IMR-90 (cell line): Measurements from ENCODE around the gene H6PD. TPM values are rescaled to one million over a fixed set of nuclear protein-coding genes. Genes with fewer than 3 reads are reported as not detected.

Source experiments
- ATAC-seq: fragments of 200-7000 bp; cut with Tn5 transposase; 2 replicates; pipeline ENCODE4 v1.9.1; 2020; ENCODE audit warnings: low read depth, mild to moderate bottlenecking, moderate library complexity
- BruUV-seq: library from RNA; stranded (reverse); fragments of 400-500 nt; replicated peaks from 2 replicates; lab custom pipeline; 2021; lab: Mats Ljungman, UMichigan
- CTCF ChIA-PET: fragments of 300-600 bp; formaldehyde crosslinking; extraction: SDS; loops from one replicate; lab custom pipeline; 2021; ENCODE audit warnings: antibody characterized with exemption; lab: Yijun Ruan, JAX
- POLR2A ChIA-PET: fragments of 300-600 bp; sonication (Branson Sonifier 250); formaldehyde crosslinking; loops from one replicate; lab custom pipeline; 2022; ENCODE audit warnings: antibody characterized with exemption; ENCODE audit not compliant: unreplicated experiment; lab: Charles Lee
- DNase-seq: peaks from one replicate; pipeline ENCODE4 v3.0.0; 2013
- H2AFZ ChIP-seq: replicated peaks from 2 replicates; pipeline ENCODE3; 2013; ENCODE audit warnings: low read length, mild to moderate bottlenecking; ENCODE audit not compliant: poor library complexity
- H2AK5ac ChIP-seq: 2 replicates; pipeline ENCODE4 v1.6.1; 2013; ENCODE audit warnings: low read depth, low read length, inconsistent platforms
- H2AK9ac ChIP-seq: replicated peaks from 2 replicates; pipeline ENCODE3; 2013; ENCODE audit warnings: mild to moderate bottlenecking, low read depth, low read length, moderate library complexity; ENCODE audit not compliant: poor library complexity
- H2BK120ac ChIP-seq: 2 replicates; pipeline ENCODE4 v1.6.1; 2013; ENCODE audit warnings: low read depth, low read length, inconsistent platforms
- H2BK15ac ChIP-seq: 3 replicates; pipeline ENCODE4 v1.6.1; 2013; ENCODE audit warnings: low read depth, low read length, inconsistent platforms
- H2BK20ac ChIP-seq: 2 replicates; pipeline ENCODE4 v1.6.1; 2013; ENCODE audit warnings: low read depth, mild to moderate bottlenecking, inconsistent platforms, low read length, moderate library complexity
- H2BK5ac ChIP-seq: 2 replicates; pipeline ENCODE4 v1.6.1; 2013; ENCODE audit warnings: mild to moderate bottlenecking, low read depth, low read length, inconsistent platforms; ENCODE audit not compliant: poor library complexity, severe bottlenecking
- H3K14ac ChIP-seq: replicated peaks from 2 replicates; pipeline ENCODE4 v1.6.1; 2013; ENCODE audit warnings: low read depth, low read length, inconsistent platforms
- H3K18ac ChIP-seq: 2 replicates; pipeline ENCODE4 v1.6.1; 2013; ENCODE audit warnings: low read depth, low read length, control low read depth
- H3K23ac ChIP-seq: 2 replicates; pipeline ENCODE4 v1.6.1; 2013; ENCODE audit warnings: low read depth, low read length, inconsistent platforms
- H3K27ac ChIP-seq: 2 replicates; pipeline ENCODE4 v1.5.1; 2013; ENCODE audit warnings: mild to moderate bottlenecking, control low read depth, low read length; ENCODE audit not compliant: insufficient read depth
- H3K27me3 ChIP-seq: 2 replicates; pipeline ENCODE4 v1.6.1; 2013; ENCODE audit warnings: low read length; ENCODE audit not compliant: control insufficient read depth, insufficient read depth
- H3K36me3 ChIP-seq: 2 replicates; pipeline ENCODE4 v1.6.1; 2013; ENCODE audit warnings: low read length, mixed read lengths; ENCODE audit not compliant: control insufficient read depth, insufficient read depth
- H3K4ac ChIP-seq: 2 replicates; pipeline ENCODE4 v1.6.1; 2013; ENCODE audit warnings: low read depth, low read length, inconsistent platforms
- H3K4me1 ChIP-seq: 2 replicates; pipeline ENCODE4 v1.6.1; 2013; ENCODE audit warnings: low read length, mixed read lengths; ENCODE audit not compliant: control insufficient read depth, insufficient read depth
- H3K4me2 ChIP-seq: 2 replicates; pipeline ENCODE4 v1.6.1; 2013; ENCODE audit warnings: low read depth, mild to moderate bottlenecking, control low read depth, low read length, moderate library complexity
- H3K4me3 ChIP-seq: 2 replicates; pipeline ENCODE4 v1.5.1; 2013; ENCODE audit warnings: low read depth, mild to moderate bottlenecking, control low read depth, low read length, moderate library complexity; ENCODE audit not compliant: insufficient read depth
- H3K56ac ChIP-seq: 2 replicates; pipeline ENCODE4 v1.6.1; 2013; ENCODE audit warnings: low read length, inconsistent platforms; ENCODE audit not compliant: insufficient read depth; ENCODE audit errors: extremely low read depth
- H3K79me1 ChIP-seq, 2 experiments: 2 replicates each; pipeline ENCODE4 v1.6.1; 2013; ENCODE audit warnings: low read length in 2 of 2, inconsistent platforms in 1 of 2, low read depth in 1 of 2
- H3K9ac ChIP-seq: 2 replicates; pipeline ENCODE4 v1.6.1; 2013; ENCODE audit warnings: low read depth, low read length, control low read depth
- H3K9me1 ChIP-seq: 2 replicates; pipeline ENCODE4 v1.6.1; 2013; ENCODE audit warnings: low read length, inconsistent platforms; ENCODE audit not compliant: insufficient read depth
- H3K9me3 ChIP-seq: 2 replicates; pipeline ENCODE4 v1.6.1; 2013; ENCODE audit warnings: low read length; ENCODE audit not compliant: control insufficient read depth, insufficient read depth
- H4K20me1 ChIP-seq: 2 replicates; pipeline ENCODE4 v1.6.1; 2013; ENCODE audit warnings: low read length, inconsistent platforms; ENCODE audit not compliant: insufficient read depth
- H4K5ac ChIP-seq: 2 replicates; pipeline ENCODE4 v1.6.1; 2013; ENCODE audit warnings: mild to moderate bottlenecking, low read depth, low read length, control low read depth
- H4K8ac ChIP-seq, 2 experiments: 2 replicates each; pipeline ENCODE4 v1.6.1; 2013; ENCODE audit warnings: low read depth in 2 of 2, low read length in 2 of 2, control low read depth in 1 of 2, inconsistent platforms in 1 of 2
- H4K91ac ChIP-seq: 2 replicates; pipeline ENCODE4 v1.6.1; 2013; ENCODE audit warnings: low read depth, low read length, inconsistent platforms; ENCODE audit not compliant: insufficient read depth
- BHLHE40 ChIP-seq: fragments of 150-350 bp; IDR thresholded peaks from 2 replicates; pipeline ENCODE4 v1.6.1; 2016; ENCODE audit warnings: mild to moderate bottlenecking, low read depth, low read length
- CEBPB ChIP-seq: IDR thresholded peaks from 2 replicates; pipeline ENCODE4 v1.6.1; 2012; ENCODE audit warnings: low read depth, low read length, improper control_type of control experiment
- CHD1 ChIP-seq: IDR thresholded peaks from 2 replicates; pipeline ENCODE4 v1.6.1; 2012; ENCODE audit warnings: low read depth, low read length, improper control_type of control experiment
- FOS ChIP-seq: fragments of 150-350 bp; IDR thresholded peaks from 2 replicates; pipeline ENCODE4 v1.6.1; 2016; ENCODE audit warnings: low read depth, low read length
- MAFK ChIP-seq: IDR thresholded peaks from 2 replicates; pipeline ENCODE4 v1.6.1; 2012; ENCODE audit warnings: low read depth, low read length, improper control_type of control experiment
- MAZ ChIP-seq: IDR thresholded peaks from 2 replicates; pipeline ENCODE4 v1.6.1; 2012; ENCODE audit warnings: low read depth, mild to moderate bottlenecking, low read length, improper control_type of control experiment, moderate library complexity, borderline replicate concordance
- MXI1 ChIP-seq: IDR thresholded peaks from 2 replicates; pipeline ENCODE4 v1.6.1; 2012; ENCODE audit warnings: low read depth, mild to moderate bottlenecking, low read length, moderate library complexity, borderline replicate concordance
- NFE2L2 ChIP-seq: fragments of 150-350 bp; IDR thresholded peaks from 2 replicates; pipeline ENCODE4 v1.6.1; 2016; ENCODE audit warnings: low read depth, mild to moderate bottlenecking, low read length
- POLR2A ChIP-seq: IDR thresholded peaks from 2 replicates; pipeline ENCODE4 v1.6.1; 2012; ENCODE audit warnings: mild to moderate bottlenecking, low read depth, low read length
- RAD21 ChIP-seq: IDR thresholded peaks from 2 replicates; pipeline ENCODE4 v1.6.1; 2012; ENCODE audit warnings: low read length, improper control_type of control experiment
- RCOR1 ChIP-seq: IDR thresholded peaks from 2 replicates; pipeline ENCODE4 v1.6.1; 2012; ENCODE audit warnings: mild to moderate bottlenecking, low read length, improper control_type of control experiment; ENCODE audit not compliant: insufficient replicate concordance
- RFX5 ChIP-seq: IDR thresholded peaks from 2 replicates; pipeline ENCODE4 v1.8.0; 2012; ENCODE audit warnings: low read depth, mild to moderate bottlenecking, low read length, moderate library complexity
- SMC3 ChIP-seq: fragments of 150-350 bp; IDR thresholded peaks from 2 replicates; pipeline ENCODE4 v1.6.1; 2016; ENCODE audit warnings: low read depth, mild to moderate bottlenecking, antibody characterized with exemption, low read length, moderate library complexity
- WGBS, 2 experiments: methylation state at CpG; one replicate each; pipeline versions ENCODE4 v1.1.5 to v1.1.7; 2013; ENCODE audit warnings: missing lambda C conversion rate in 2 of 2; ENCODE audit not compliant: insufficient read length in 1 of 2; ENCODE audit errors: extremely low coverage in 2 of 2; 5-methylcytosine and 5-hydroxymethylcytosine counted together
- dilution Hi-C: fragments of 300-500 bp; cut with HindIII; formaldehyde crosslinking; loops from one replicate; pipeline ENCODE4 v1.14.3; 2018; ENCODE audit warnings: low sequenced_read_pairs; ENCODE audit not compliant: unreplicated experiment
- in situ Hi-C: fragments of 300-500 bp; cut with MboI; formaldehyde crosslinking; loops from 3 replicates; pipeline ENCODE4 v1.14.3; 2019; ENCODE audit warnings: low sequenced_read_pairs, inconsistent platforms, mixed read lengths
- intact Hi-C: fragments of 100-400 bp; cut with micrococcal nuclease; formaldehyde crosslinking; loops from 2 replicates; pipeline ENCODE4 v1.10.0; 2022
- polyA plus RNA-seq, 3 experiments: library from polyadenylated mRNA; depleted of rRNA; stranded (reverse); fragments of >200 nt; gene quantifications; 2 replicates each; pipeline ENCODE4 v1.2.3, GENCODE V29; 2012; ENCODE audit warnings: low replicate concordance in 1 of 3
- total RNA-seq: library from RNA; depleted of rRNA; stranded (reverse); fragments of >200 nt; gene quantifications from 2 replicates; pipeline ENCODE4 v1.2.3, GENCODE V29; 2012
- TF ChIP-seq, protein P1 (sequence below): fragments of 150-350 bp; IDR thresholded peaks from 2 replicates; pipeline ENCODE4 v1.6.1; 2016; ENCODE audit warnings: low read depth, mild to moderate bottlenecking, low read length, moderate library complexity, borderline replicate concordance
- TF ChIP-seq, protein P2 (sequence below): fragments of 150-350 bp; IDR thresholded peaks from 2 replicates; pipeline ENCODE4 v1.6.1; 2017; ENCODE audit warnings: mild to moderate bottlenecking, antibody characterized with exemption, low read length, low read depth
- TF ChIP-seq, protein P3 (sequence below): conservative IDR thresholded peaks from 2 replicates; pipeline ENCODE4 v1.5.1; 2012; ENCODE audit warnings: mild to moderate bottlenecking, low read depth, low read length, improper control_type of control experiment

Gene H6PD
- total and polyA plus RNA-seq, 2 of the 4 experiments (the other 2 are of a cell fraction), result 9.3 to 22.1 TPM

DNA sequence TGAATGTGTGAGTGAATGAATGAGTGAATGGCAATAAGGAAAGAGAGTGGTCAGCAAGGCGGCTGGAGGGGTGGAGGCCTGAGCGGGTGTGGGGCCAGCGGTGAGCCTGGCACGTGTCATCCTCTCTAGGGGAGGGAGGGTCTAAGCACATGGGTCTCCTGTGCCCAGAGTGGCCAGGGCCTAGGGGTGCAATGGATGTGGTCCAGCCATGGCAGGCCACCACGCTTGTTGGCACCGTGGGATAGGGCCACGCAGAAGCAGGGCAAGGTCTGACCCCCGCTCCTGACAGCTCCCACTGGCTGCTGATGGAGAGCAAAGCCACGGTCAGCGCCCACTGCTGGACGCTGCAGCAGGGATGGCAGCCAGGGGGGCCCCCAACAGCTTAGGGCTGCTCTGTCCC lies 38.6 kb downstream of the H6PD start:
- intact Hi-C loops (no loop called here), dilution Hi-C loops (no loop called here), in situ Hi-C loops (loop anchor here (10.0 kb wide), 1 partner anchor 302 kb away; no protein-coding TSS in a partner anchor)
- Histone ChIP-seq H2AK9ac (no peak overlapping the region), H4K8ac (no peak overlapping the region), H4K91ac (no peak overlapping the region), H3K9me1 (peaks cover 9% of the 10 kb centered on the region), H3K27ac (no peak overlapping the region), H3K4me2 (no peak overlapping the region), H2BK5ac (no peak overlapping the region), H3K4ac (no peak overlapping the region), H3K18ac (no peak overlapping the region), H2BK120ac (no peak overlapping the region), H3K9ac (no peak overlapping the region), H2BK20ac (no peak overlapping the region), H3K79me1 (0 out of 4 replicates have a peak, but pooled peaks cover 0 to 5% of the 10 kb centered on the region in 2 experiments), H3K56ac (no peak overlapping the region), H4K20me1 (no peaks in the 10 kb centered on the region), H3K36me3 (peaks cover 2% of the 10 kb centered on the region; the same call in 1 of the 2 replicates), H3K4me1 (peaks cover 11% of the 10 kb centered on the region), H2AFZ (no peak overlapping the region), H3K23ac (no peak overlapping the region), H3K27me3 (no peaks in the 10 kb centered on the region), H3K14ac (no peak overlapping the region), H2AK5ac (0 out of 2 replicates have a peak overlapping the region, but pooled peaks have one; percentile 21), H2BK15ac (no peak overlapping the region), H4K5ac (no peak overlapping the region), H3K4me3 (no peak overlapping the region), H3K9me3 (no peaks in the 10 kb centered on the region)
- CTCF ChIA-PET, result interaction anchor here (1.0 to 1.1 kb wide), 2 partner anchors 16 to 18 kb away, joined by 3 to 4 read pairs; no protein-coding TSS in a partner anchor
- TF ChIP-seq CHD1 (no peak), NFE2L2 (no peak), POLR2A (no peak), MXI1 (no peak), SMC3 (no peak), MAZ (no peak), RFX5 (no peak), FOS (no peak), BHLHE40 (no peak), CEBPB (no peak), MAFK (no peak), RCOR1 (no peak), RAD21 (no peak)
- TF ChIP-seq, protein P1, sequence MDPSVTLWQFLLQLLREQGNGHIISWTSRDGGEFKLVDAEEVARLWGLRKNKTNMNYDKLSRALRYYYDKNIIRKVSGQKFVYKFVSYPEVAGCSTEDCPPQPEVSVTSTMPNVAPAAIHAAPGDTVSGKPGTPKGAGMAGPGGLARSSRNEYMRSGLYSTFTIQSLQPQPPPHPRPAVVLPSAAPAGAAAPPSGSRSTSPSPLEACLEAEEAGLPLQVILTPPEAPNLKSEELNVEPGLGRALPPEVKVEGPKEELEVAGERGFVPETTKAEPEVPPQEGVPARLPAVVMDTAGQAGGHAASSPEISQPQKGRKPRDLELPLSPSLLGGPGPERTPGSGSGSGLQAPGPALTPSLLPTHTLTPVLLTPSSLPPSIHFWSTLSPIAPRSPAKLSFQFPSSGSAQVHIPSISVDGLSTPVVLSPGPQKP, result no peak
- TF ChIP-seq, protein P2, sequence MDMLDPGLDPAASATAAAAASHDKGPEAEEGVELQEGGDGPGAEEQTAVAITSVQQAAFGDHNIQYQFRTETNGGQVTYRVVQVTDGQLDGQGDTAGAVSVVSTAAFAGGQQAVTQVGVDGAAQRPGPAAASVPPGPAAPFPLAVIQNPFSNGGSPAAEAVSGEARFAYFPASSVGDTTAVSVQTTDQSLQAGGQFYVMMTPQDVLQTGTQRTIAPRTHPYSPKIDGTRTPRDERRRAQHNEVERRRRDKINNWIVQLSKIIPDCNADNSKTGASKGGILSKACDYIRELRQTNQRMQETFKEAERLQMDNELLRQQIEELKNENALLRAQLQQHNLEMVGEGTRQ, result no peak
- TF ChIP-seq, protein P3, sequence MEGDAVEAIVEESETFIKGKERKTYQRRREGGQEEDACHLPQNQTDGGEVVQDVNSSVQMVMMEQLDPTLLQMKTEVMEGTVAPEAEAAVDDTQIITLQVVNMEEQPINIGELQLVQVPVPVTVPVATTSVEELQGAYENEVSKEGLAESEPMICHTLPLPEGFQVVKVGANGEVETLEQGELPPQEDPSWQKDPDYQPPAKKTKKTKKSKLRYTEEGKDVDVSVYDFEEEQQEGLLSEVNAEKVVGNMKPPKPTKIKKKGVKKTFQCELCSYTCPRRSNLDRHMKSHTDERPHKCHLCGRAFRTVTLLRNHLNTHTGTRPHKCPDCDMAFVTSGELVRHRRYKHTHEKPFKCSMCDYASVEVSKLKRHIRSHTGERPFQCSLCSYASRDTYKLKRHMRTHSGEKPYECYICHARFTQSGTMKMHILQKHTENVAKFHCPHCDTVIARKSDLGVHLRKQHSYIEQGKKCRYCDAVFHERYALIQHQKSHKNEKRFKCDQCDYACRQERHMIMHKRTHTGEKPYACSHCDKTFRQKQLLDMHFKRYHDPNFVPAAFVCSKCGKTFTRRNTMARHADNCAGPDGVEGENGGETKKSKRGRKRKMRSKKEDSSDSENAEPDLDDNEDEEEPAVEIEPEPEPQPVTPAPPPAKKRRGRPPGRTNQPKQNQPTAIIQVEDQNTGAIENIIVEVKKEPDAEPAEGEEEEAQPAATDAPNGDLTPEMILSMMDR, result no peak
- BruUV-seq, result no TSS peak
- ATAC-seq (no peak), DNase-seq (no peak)
- WGBS, 2 experiments, result 83% methylated on average over 5 of the region's 11 CpGs; no CpG with 5 or more reads in 1 of the 2 experiments
- POLR2A ChIA-PET, result no interaction called here
